ACC112 (cell line): ENCODE measurements around the gene CRLF1.
A peak's percentile ranks its signal among the peaks of the same experiment; 100 is the strongest.

ENCODE experiments used
- H2AFZ ChIP-seq: fragments of 200-600 bp; sonication (generic); one replicate; pipeline ENCODE4 v1.6.0; 2017; ENCODE audit warnings: antibody characterized with exemption, low read length; ENCODE audit not compliant: unreplicated experiment
- H3K27ac ChIP-seq: fragments of 200-600 bp; sonication (generic); 2 replicates; pipeline ENCODE4 v1.5.1; 2014; ENCODE audit warnings: low read depth, mild to moderate bottlenecking, antibody characterized with exemption, low read length, moderate library complexity
- H3K27me3 ChIP-seq: fragments of 200-600 bp; sonication (generic); 2 replicates; pipeline ENCODE4 v1.6.1; 2014; ENCODE audit warnings: mild to moderate bottlenecking, antibody characterized with exemption, low read length, moderate library complexity, mixed read lengths; ENCODE audit not compliant: insufficient read depth
- H3K36me3 ChIP-seq: fragments of 200-600 bp; sonication (generic); 2 replicates; pipeline ENCODE4 v1.6.1; 2016; ENCODE audit warnings: mild to moderate bottlenecking, antibody characterized with exemption, low read length, moderate library complexity, mixed read lengths; ENCODE audit not compliant: insufficient read depth
- H3K4me1 ChIP-seq: fragments of 200-600 bp; sonication (generic); one replicate; pipeline ENCODE4 v1.6.1; 2016; ENCODE audit warnings: low read length, mixed read lengths; ENCODE audit not compliant: insufficient read depth, unreplicated experiment, control insufficient read depth
- H3K4me3 ChIP-seq: fragments of 200-600 bp; sonication (generic); 2 replicates; pipeline ENCODE4 v1.5.1; 2014; ENCODE audit warnings: mild to moderate bottlenecking, low read depth, low read length
- H3K79me2 ChIP-seq: fragments of 200-600 bp; sonication (generic); one replicate; pipeline ENCODE4 v1.6.0; 2016; ENCODE audit warnings: low read length; ENCODE audit not compliant: control insufficient read depth, unreplicated experiment, insufficient read depth

CRLF1 gene, protein sequence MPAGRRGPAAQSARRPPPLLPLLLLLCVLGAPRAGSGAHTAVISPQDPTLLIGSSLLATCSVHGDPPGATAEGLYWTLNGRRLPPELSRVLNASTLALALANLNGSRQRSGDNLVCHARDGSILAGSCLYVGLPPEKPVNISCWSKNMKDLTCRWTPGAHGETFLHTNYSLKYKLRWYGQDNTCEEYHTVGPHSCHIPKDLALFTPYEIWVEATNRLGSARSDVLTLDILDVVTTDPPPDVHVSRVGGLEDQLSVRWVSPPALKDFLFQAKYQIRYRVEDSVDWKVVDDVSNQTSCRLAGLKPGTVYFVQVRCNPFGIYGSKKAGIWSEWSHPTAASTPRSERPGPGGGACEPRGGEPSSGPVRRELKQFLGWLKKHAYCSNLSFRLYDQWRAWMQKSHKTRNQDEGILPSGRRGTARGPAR

DNA sequence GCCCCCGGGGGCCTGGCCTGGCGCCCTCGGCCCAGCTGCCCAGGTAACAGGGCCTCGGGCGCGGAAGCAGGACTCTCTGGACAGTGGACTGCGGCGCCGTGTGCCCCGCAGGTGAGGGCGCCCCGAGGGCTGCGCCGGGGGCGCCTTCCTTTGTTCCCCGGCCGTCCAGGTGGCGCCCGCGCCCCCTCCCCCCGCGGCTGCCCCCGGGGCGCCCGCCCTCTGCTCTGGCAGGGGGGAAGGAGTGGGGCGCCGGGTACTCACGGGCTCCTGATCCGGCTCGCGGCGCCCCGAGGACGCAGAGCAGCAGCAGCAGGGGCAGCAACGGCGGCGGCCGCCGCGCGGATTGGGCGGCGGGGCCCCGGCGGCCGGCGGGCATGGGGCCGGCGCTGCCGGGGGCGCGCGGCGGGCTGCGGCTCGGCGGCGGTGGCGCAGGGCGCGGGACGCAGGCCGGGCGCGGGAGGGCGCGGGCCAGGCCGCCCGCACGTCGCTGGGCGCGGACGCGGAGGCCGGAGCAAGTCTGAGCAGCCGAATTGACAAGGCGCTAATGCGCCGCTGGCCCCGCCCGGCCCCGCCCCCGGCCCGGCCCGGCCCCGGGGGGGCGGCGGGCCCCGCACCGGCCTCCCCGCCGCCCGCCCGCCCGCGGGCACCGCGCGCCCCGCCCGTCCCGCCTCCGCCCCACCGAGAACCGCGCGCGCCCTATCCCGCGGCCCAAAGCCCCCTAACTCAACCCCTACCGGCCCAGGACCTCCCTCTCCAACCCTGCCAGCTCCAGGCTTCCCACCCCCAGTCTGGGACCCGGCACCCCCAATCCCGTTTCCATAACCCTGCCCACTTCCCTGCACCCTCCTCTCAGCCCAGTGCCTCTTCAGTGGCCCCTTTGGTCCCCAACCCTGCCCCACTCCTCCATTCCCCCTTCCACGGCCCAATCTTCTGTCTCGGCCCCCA lies at the start of gene CRLF1:
Gene CRLF1, minus strand, starts transcription at position 519 of the 945 bp plus-strand sequence. Its CDS starts 143 bp downstream, at position 376.
- Histone ChIP-seq H3K27ac (no peak within 1 kb of the TSS), H3K4me1 (no peaks in the 10 kb centered on the region), H3K79me2 (no peaks in the 10 kb centered on the region), H2AFZ (no peak within 1 kb of the TSS), H3K27me3 (peaks cover 50% of the 10 kb centered on the region), H3K4me3 (peak within 1 kb of the TSS; percentile 73), H3K36me3 (no peaks in the 10 kb centered on the region)

DNA sequence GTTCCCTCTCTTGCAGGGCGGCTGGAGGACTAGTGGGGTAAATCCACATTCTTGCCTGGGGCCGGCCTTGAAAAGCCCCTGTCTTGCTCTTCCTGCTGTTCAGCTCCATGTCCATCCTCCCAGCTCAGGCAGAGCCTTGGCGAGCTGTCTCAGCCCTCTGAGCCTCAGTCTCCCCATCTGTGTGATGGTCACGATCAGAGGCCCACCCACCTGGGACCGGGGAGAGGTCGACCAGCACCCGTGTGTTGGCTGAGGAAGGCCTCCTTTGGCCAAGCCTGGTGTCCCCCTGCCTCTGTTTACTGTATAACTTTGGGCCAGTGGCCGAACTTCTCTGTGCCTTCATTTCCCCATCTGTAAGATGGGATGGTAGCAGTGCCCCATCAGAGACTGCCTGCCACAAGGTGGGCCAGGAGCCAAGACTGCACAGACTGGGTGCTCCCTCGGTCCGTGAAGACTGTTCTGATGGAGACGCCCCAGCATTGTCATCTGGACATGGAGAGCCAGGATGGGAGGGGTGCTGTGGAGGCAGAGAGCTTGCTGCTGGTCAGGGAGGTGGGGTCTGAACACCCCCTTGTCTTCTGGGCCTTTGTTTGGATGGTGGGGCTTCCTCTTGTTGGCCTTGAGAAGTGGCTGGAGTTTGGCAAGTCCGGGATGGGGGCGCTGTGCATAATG lies 48.7 kb upstream of the CRLF1 start:
- H3K79me2 ChIP-seq, result no peaks in the 10 kb centered on the region
- H3K4me1 ChIP-seq, result peaks cover 39% of the 10 kb centered on the region
- no peak overlapping the region for H3K27ac ChIP-seq
- no peak overlapping the region for H2AFZ ChIP-seq
- H3K36me3 ChIP-seq, result no peaks in the 10 kb centered on the region
- no peak overlapping the region for H3K4me3 ChIP-seq
- H3K27me3 ChIP-seq, result no peaks in the 10 kb centered on the region

DNA sequence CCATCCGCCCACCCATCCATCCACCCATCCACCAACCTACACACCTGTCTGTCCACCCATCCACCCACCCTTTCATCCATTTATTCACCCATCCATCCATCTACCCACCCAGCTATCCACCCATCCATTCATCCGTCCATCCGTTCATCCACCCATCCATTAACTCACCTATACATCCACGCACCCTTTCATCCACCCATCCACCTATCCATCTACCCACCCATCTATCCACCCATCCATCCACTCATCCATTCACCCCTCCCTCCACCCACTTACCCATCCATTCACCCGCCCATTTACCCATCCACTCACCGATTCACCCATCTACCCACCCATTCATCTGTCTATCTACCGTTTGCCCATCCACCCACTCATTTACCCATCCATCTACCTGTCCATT lies 47.9 kb upstream of the CRLF1 start:
- H3K27me3 ChIP-seq, result no peaks in the 10 kb centered on the region
- no peak overlapping the region for H3K27ac ChIP-seq
- H3K4me3 ChIP-seq, result no peak overlapping the region
- no peaks in the 10 kb centered on the region for H3K79me2 ChIP-seq
- H2AFZ ChIP-seq, result no peak overlapping the region
- H3K4me1 ChIP-seq, result peaks cover 40% of the 10 kb centered on the region
- no peaks in the 10 kb centered on the region for H3K36me3 ChIP-seq

DNA sequence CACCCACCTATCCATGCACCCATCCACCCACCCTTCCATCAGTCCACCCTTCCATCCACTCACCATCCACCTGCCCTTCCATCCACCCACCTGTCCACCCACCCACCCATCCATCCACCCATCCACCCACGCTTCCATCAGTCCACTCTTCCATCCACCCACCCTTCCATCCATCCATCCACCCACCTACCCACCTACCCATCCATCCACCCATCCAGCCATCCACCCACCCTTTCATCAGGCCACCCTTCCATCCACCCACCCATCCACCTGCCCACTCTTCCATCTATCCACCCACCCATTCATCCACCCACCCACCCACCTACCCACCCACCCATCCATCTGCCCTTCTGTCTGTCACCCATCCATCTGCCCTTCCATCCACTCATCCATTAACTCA lies 47.3 kb upstream of the CRLF1 start:
- H3K4me3 ChIP-seq, result no peak overlapping the region
- H3K36me3 ChIP-seq, result no peaks in the 10 kb centered on the region
- no peak overlapping the region for H3K27ac ChIP-seq
- no peaks in the 10 kb centered on the region for H3K79me2 ChIP-seq
- peaks cover 40% of the 10 kb centered on the region for H3K4me1 ChIP-seq
- no peaks in the 10 kb centered on the region for H3K27me3 ChIP-seq
- no peak overlapping the region for H2AFZ ChIP-seq

DNA sequence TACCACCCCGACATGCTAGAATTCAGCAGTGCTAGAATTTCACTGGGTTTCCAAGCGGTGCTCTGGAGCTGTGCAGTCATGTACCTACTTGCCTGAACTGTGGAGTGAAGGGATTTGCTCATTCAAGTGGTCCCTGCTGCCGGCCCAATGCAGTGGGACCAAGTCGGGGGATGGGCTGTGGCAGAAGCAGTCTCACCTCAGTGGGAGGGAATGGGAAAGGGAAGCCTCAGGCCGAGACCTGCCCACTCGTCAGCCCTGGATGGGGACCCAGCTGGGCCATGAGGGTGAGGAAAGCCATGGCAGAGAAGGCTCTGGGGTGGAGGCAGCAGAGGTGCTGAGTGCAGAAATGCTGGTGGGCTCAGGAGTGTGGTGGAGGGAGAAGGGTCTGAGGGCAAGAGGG lies 45.1 kb upstream of the CRLF1 start:
- Histone ChIP-seq H3K27ac (peak overlapping the region; percentile 90; the same call in 1 of the 2 replicates), H3K36me3 (no peaks in the 10 kb centered on the region), H2AFZ (no peak overlapping the region), H3K4me1 (peaks cover 28% of the 10 kb centered on the region), H3K4me3 (no peak overlapping the region), H3K79me2 (peaks cover 4% of the 10 kb centered on the region), H3K27me3 (no peaks in the 10 kb centered on the region)

DNA sequence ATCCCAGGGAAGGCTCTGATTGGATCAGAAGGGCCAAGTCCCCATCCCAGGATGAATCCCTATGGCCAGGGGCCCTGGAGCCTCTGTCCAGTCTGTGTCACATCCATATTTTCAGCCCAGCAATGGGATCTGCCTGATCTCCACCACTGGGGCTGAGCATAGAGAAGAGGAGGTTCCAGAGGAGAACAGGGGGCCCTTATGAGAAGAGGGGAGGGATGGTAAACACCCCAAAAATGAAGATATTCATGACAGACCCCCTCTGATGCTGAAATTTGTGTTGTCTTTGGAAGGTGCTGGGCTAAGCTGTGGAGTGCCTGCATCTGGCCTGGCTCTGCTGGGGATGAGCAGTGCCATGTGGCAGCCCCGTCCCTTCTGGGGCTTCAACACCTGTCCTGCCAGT lies 44.7 kb upstream of the CRLF1 start:
- Histone ChIP-seq H3K36me3 (no peaks in the 10 kb centered on the region), H3K27ac (peak overlapping the region; percentile 90), H3K4me1 (peaks cover 28% of the 10 kb centered on the region), H3K27me3 (no peaks in the 10 kb centered on the region), H2AFZ (no peak overlapping the region), H3K79me2 (peaks cover 4% of the 10 kb centered on the region), H3K4me3 (peak overlapping the region; percentile 65; the same call in 1 of the 2 replicates)

DNA sequence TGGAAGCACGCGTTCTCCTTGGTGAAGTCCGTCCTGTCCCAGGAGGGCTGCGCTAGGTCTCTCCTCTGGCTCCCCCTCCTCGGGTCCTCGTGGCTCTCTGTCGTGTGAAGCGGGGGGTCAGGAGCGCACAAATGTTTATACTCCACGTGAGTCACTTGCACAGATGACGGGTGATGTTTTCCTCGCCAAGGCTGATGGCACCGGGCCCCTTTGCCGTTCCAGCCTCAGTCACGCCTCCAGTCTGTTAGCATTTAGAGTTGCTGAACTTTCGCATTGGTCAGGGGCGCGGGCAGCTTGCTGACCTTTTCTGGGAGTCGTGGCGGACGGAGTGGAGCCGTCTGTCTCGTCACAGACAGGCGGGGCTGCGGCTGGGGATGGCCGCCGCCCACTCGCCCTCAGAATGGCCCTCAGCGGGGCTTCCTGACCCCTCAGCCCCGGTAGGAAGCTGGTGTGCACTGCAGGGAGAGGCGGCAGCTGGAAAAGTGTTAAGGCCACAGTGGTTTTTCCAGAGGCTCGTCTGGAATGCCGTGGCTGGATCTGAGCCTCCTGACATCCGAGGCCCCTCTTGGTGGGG lies 44.0 kb upstream of the CRLF1 start:
- Histone ChIP-seq H2AFZ (no peak overlapping the region), H3K27ac (peak overlapping the region; percentile 90), H3K36me3 (no peaks in the 10 kb centered on the region), H3K4me3 (peak overlapping the region; percentile 65), H3K79me2 (peaks cover 4% of the 10 kb centered on the region), H3K27me3 (no peaks in the 10 kb centered on the region), H3K4me1 (peaks cover 28% of the 10 kb centered on the region)

DNA sequence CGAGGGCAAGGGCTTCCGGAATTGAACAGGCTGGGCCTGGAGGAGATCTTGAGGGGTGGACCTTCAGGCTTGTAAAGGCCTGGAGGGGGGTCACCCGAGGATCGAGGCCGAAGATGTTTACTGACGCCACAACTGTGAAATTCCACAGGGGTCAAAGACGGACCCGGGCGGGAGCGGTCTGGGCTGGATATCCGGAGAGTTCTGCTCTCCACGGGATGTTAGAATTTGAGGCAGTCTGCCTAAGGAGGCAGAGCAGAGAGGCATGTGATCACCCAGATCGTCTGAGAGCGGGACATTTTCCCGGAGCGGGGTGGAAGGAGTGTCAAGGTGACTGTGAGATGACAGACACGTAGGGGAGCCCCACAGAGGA lies 43.4 kb upstream of the CRLF1 start:
- Histone ChIP-seq H2AFZ (no peak overlapping the region), H3K27me3 (no peaks in the 10 kb centered on the region), H3K27ac (peak overlapping the region; percentile 90), H3K36me3 (no peaks in the 10 kb centered on the region), H3K4me1 (peaks cover 28% of the 10 kb centered on the region), H3K4me3 (peak overlapping the region; percentile 65), H3K79me2 (peaks cover 4% of the 10 kb centered on the region)

DNA sequence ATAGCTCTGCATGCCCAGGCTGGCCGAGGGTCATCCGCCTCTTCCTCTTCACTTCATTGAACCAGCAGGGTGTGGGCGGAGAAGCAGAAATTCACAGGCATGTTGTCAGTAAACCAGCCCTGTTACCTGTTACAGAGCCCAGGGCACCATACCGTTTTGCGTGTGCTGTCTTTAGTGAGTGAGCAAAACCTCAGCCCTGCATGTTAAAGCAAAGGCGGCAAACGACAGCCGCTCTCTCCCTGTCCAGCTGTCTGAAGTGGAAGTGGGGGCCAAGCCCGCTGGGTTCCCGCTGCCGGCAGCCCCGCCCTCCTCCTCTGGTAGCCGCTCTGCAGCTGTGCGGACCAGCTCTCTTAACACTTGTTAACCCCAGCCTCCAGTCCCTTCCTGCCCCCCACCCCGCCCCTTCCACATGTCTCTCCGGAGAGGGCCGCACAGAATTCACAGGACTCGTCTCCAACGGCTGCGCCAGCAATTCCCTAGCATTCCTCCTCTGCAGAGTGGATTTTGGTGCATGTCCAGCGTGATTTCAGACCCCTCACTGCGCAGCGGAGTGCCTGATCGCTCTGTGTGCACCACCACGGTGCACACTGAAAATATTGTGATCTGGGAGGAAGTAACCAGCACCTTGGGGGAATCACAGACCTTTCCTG lies 42.9 kb upstream of the CRLF1 start:
- Histone ChIP-seq H3K79me2 (peaks cover 4% of the 10 kb centered on the region), H3K36me3 (no peaks in the 10 kb centered on the region), H2AFZ (no peak overlapping the region), H3K4me3 (0 out of 2 replicates have a peak overlapping the region, but pooled peaks have one; percentile 65), H3K27ac (peak overlapping the region; percentile 90), H3K27me3 (no peaks in the 10 kb centered on the region), H3K4me1 (peaks cover 28% of the 10 kb centered on the region)

DNA sequence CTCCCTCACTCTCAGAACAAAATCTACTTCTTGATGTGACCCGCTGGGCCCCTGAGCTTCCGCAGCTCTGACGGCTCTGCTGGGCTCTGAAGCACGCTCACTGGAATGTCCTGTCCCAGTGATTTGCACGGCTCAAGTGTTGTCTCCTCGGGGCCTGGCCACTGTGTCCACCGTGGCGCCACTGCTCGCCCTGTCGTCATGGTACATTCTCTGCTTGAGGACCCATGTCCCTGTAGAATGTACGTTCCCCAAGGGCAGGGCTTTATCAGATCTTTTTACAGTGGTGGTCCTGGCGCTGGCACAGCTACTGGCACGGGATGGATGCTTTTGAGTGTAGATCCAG lies 42.3 kb upstream of the CRLF1 start:
- Histone ChIP-seq H2AFZ (no peak overlapping the region), H3K79me2 (peaks cover 9% of the 10 kb centered on the region), H3K4me1 (peaks cover 28% of the 10 kb centered on the region), H3K4me3 (no peak overlapping the region), H3K36me3 (no peaks in the 10 kb centered on the region), H3K27ac (peak overlapping the region; percentile 90; the same call in 1 of the 2 replicates), H3K27me3 (no peaks in the 10 kb centered on the region)
